GM12878 (cell line): ENCODE data around the gene VIPAS39. TPM values are rescaled to one million over a fixed set of nuclear protein-coding genes. Genes with fewer than 3 reads are reported as not detected.
A peak's percentile ranks its signal among the peaks of the same experiment; 100 is the strongest.

Experiments
- ATAC-seq: fragments of 200-7000 bp; cut with Tn5 transposase; 3 replicates; pipeline ENCODE4 v1.9.1; 2020; ENCODE audit warnings: mild to moderate bottlenecking, moderate library complexity
- BruUV-seq: library from RNA; stranded (reverse); fragments of 400-500 nt; replicated peaks from 2 replicates; lab custom pipeline; 2021; lab: Mats Ljungman, UMichigan
- CTCF ChIA-PET: fragments of 300-600 bp; sonication (Branson Sonifier 250); formaldehyde crosslinking; extraction: SDS; loops from one replicate; lab custom pipeline; 2021; ENCODE audit warnings: inconsistent platforms; lab: Yijun Ruan, JAX
- POLR2A ChIA-PET: fragments of 350-600 bp; formaldehyde crosslinking; extraction: SDS; loops from one replicate; lab custom pipeline; 2021; ENCODE audit warnings: inconsistent platforms; lab: Charles Lee
- RAD21 ChIA-PET: fragments of 300-600 bp; sonication (Branson Sonifier 250); formaldehyde crosslinking; loops from one replicate; lab custom pipeline; 2023; ENCODE audit warnings: antibody characterized with exemption; ENCODE audit not compliant: unreplicated experiment; lab: Charles Lee
- SMC1A ChIA-PET: fragments of 300-600 bp; sonication (Branson Sonifier 250); formaldehyde crosslinking; loops from one replicate; lab custom pipeline; 2023; ENCODE audit not compliant: unreplicated experiment, uncharacterized antibody; lab: Charles Lee
- DNase-seq: peaks from one replicate; pipeline ENCODE4 v3.0.0-alpha.2; 2011; ENCODE audit warnings: low read depth, low spot score
- FAIRE-seq: peaks from 3 replicates; lab custom pipeline; 2011; peaks lifted over from hg19 to GRCh38; lab: Jason Lieb, UNC
- H2AFZ ChIP-seq: 2 replicates; pipeline ENCODE4 v1.6.0; 2011; ENCODE audit warnings: low read depth, low read length, control low read depth; ENCODE audit not compliant: control insufficient read depth
- H3K27ac ChIP-seq: 2 replicates; pipeline ENCODE4 v1.5.1; 2011; ENCODE audit warnings: control low read depth; ENCODE audit not compliant: control insufficient read depth, insufficient read depth
- H3K27me3 ChIP-seq, 2 experiments: replicated peaks in 1 of 2; 2 replicates each; pipeline versions ENCODE4 v1.6.0 to v1.6.1; 2011; ENCODE audit warnings: low read length in 1 of 2; ENCODE audit not compliant: control insufficient read depth in 2 of 2, insufficient read depth in 2 of 2
- H3K36me3 ChIP-seq, 2 experiments: 2 replicates each; pipeline ENCODE4 v1.5.1; 2011; ENCODE audit warnings: low read length in 1 of 2; ENCODE audit not compliant: control insufficient read depth in 2 of 2, insufficient read depth in 2 of 2
- H3K4me1 ChIP-seq: 2 replicates; pipeline ENCODE4 v1.6.1; 2011; ENCODE audit warnings: mild to moderate bottlenecking, low read length, moderate library complexity, mixed read lengths; ENCODE audit not compliant: control insufficient read depth, insufficient read depth
- H3K4me2 ChIP-seq: 2 replicates; pipeline ENCODE4 v1.6.0; 2011; ENCODE audit warnings: control low read depth; ENCODE audit not compliant: control insufficient read depth, insufficient read depth
- H3K4me3 ChIP-seq: fragments of 200-600 bp; sonication (generic); 2 replicates; pipeline ENCODE4 v1.5.1; 2016
- H3K79me2 ChIP-seq: 2 replicates; pipeline ENCODE4 v1.6.0; 2011; ENCODE audit warnings: low read length; ENCODE audit not compliant: control insufficient read depth, insufficient read depth
- H3K9ac ChIP-seq: 2 replicates; pipeline ENCODE4 v1.8.0; 2011; ENCODE audit warnings: low read length, control low read depth, mixed read lengths; ENCODE audit not compliant: control insufficient read depth, insufficient read depth
- H3K9me3 ChIP-seq: replicated peaks from 3 replicates; pipeline ENCODE4 v1.5.1; 2011; ENCODE audit warnings: mild to moderate bottlenecking, low read length; ENCODE audit not compliant: control insufficient read depth, insufficient read depth
- H4K20me1 ChIP-seq: 2 replicates; pipeline ENCODE4 v1.6.0; 2011; ENCODE audit not compliant: control insufficient read depth, insufficient read depth
- BHLHE40 ChIP-seq, 2 experiments: fragments of 450-650 bp in 1 of 2; IDR thresholded peaks; 2 replicates each; pipeline ENCODE4 v1.6.1; 2011 to 2017; ENCODE audit warnings: low read depth in 2 of 2, borderline replicate concordance in 1 of 2, improper control_type of control experiment in 1 of 2, low read length in 1 of 2, mild to moderate bottlenecking in 1 of 2
- E2F4 ChIP-seq: IDR thresholded peaks from 2 replicates; pipeline ENCODE4 v1.6.1; 2012; ENCODE audit warnings: low read depth, low read length, improper control_type of control experiment
- EGR1 ChIP-seq, 2 experiments: IDR thresholded peaks; 1 replicate in 1 of 2; 2 replicates in 1 of 2; pipeline ENCODE4 v1.6.1; 2011 to 2012; ENCODE audit warnings: low read depth in 2 of 2, low read length in 2 of 2, borderline replicate concordance in 1 of 2, mild to moderate bottlenecking in 1 of 2, moderate library complexity in 1 of 2
- HDAC6 ChIP-seq: fragments of 200-600 bp; sonication (generic); IDR thresholded peaks from one replicate; pipeline ENCODE4 v1.8.0; 2017; ENCODE audit warnings: antibody characterized with exemption; ENCODE audit not compliant: unreplicated experiment
- IKZF1 ChIP-seq: fragments of 450-650 bp; conservative IDR thresholded peaks from 2 replicates; pipeline ENCODE4 v1.6.1; 2017; ENCODE audit warnings: antibody characterized with exemption, mild to moderate bottlenecking
- NBN ChIP-seq: fragments of 450-650 bp; IDR thresholded peaks from 2 replicates; pipeline ENCODE4 v1.6.1; 2016
- NR2F1 ChIP-seq: fragments of 450-650 bp; conservative IDR thresholded peaks from 2 replicates; pipeline ENCODE4 v1.6.1; 2017; ENCODE audit warnings: mild to moderate bottlenecking
- PML ChIP-seq: IDR thresholded peaks from 2 replicates; pipeline ENCODE4 v1.6.1; 2012; ENCODE audit warnings: low read length, inconsistent platforms
- POLR2AphosphoS2 ChIP-seq: IDR thresholded peaks from 2 replicates; pipeline ENCODE4 v1.6.1; 2011; ENCODE audit warnings: low read depth, mild to moderate bottlenecking, low read length, improper control_type of control experiment, moderate library complexity
- RBBP5 ChIP-seq: fragments of 200-600 bp; sonication (generic); conservative IDR thresholded peaks from 2 replicates; pipeline ENCODE4 v1.6.1; 2016
- WGBS: methylation state at CpG from one replicate; pipeline ENCODE4 v1.1.6; 2016; ENCODE audit warnings: low lambda C conversion rate; ENCODE audit not compliant: insufficient replicate concordance, insufficient coverage; ENCODE audit errors: missing lambda C conversion rate; 5-methylcytosine and 5-hydroxymethylcytosine counted together
- in situ Hi-C: fragments of 300-500 bp; cut with MboI; formaldehyde crosslinking; loops from 9 replicates; pipeline ENCODE4 v1.14.3; 2018; ENCODE audit warnings: mixed read lengths
- intact Hi-C: fragments of 100-400 bp; cut with micrococcal nuclease; formaldehyde crosslinking; loops from one replicate; pipeline ENCODE4 v1.14.2; 2022; ENCODE audit not compliant: unreplicated experiment
- polyA plus RNA-seq, 11 experiments: library from polyadenylated mRNA; depleted of rRNA in 4 of 11; unstranded in 6 of 11; stranded (reverse) in 5 of 11; fragments of >200 nt; fragmentation: Nextera tagmentation in 4 of 11; fragmentation: Illumina TruSeq in 1 of 11; extraction: Ambion mirVana in 4 of 11; extraction: Trizol in 1 of 11; gene quantifications; 1 replicate in 1 of 11; 2 replicates in 10 of 11; pipeline versions ENCODE4 v1.2.1 to v1.2.3, GENCODE V29; 2011 to 2016; ENCODE audit warnings: inconsistent platforms in 2 of 11, missing spikeins in 2 of 11, low read depth in 1 of 11
- total RNA-seq, 4 experiments: library from RNA; depleted of rRNA in 3 of 4; stranded (reverse); fragments of >200 nt in 3 of 4; fragmentation: Illumina TruSeq in 1 of 4; extraction: Trizol in 1 of 4; gene quantifications; 2 replicates each; pipeline versions ENCODE4 v1.2.1 to v1.2.3, GENCODE V29; 2013 to 2021
- TF ChIP-seq, protein P1 (sequence below): IDR thresholded peaks from 2 replicates; pipeline ENCODE4 v1.6.1; 2011; ENCODE audit warnings: low read depth, mild to moderate bottlenecking, low read length, moderate library complexity, borderline replicate concordance; ENCODE audit errors: extremely low read depth

Gene VIPAS39
- total and polyA plus RNA-seq, 10 of the 15 experiments (the other 5 are each of a cell fraction or from before 2014, with no cell fraction given) = 6.7 to 38.8 (median 18.5) TPM

- TF ChIP-seq NBN (no peak), NR2F1 (peak; percentile 64; the same call in 1 of the 2 replicates), IKZF1 (peak; percentile 58; the same call in 1 of the 2 replicates)
- TF ChIP-seq, protein P1, sequence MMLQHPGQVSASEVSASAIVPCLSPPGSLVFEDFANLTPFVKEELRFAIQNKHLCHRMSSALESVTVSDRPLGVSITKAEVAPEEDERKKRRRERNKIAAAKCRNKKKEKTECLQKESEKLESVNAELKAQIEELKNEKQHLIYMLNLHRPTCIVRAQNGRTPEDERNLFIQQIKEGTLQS = no peak
- in situ Hi-C loops (no loop called here), intact Hi-C loops (no loop called here)
- DNase-seq (no peak), FAIRE-seq (no peak), ATAC-seq (peak; percentile 51)
- no peak overlapping the region for H3K27ac ChIP-seq
- H3K9ac ChIP-seq = no peak overlapping the region
- CTCF ChIA-PET = no interaction called here
- peak overlapping the region; percentile 100 for H3K4me2 ChIP-seq
- peaks cover 11% of the 10 kb centered on the region for H3K4me1 ChIP-seq
- no peaks in the 10 kb centered on the region for H4K20me1 ChIP-seq
- H3K79me2 ChIP-seq = no peaks in the 10 kb centered on the region
- peak overlapping the region; percentile 63 for H3K4me3 ChIP-seq
- POLR2A ChIA-PET = no interaction called here
- peak overlapping the region; percentile 40 for H2AFZ ChIP-seq
- H3K27me3 ChIP-seq = peaks cover 8% of the 10 kb centered on the region in 2 experiments; a peak in 3 of 4 replicates
- no peaks in the 10 kb centered on the region for H3K36me3 ChIP-seq
- WGBS = 19% methylated on average over 34 of the region's 53 CpGs
- SMC1A ChIA-PET = no interaction called here
- no TSS peak for BruUV-seq
- RAD21 ChIA-PET = no interaction called here
- no peaks in the 10 kb centered on the region; the same call in 2 of the 3 replicates for H3K9me3 ChIP-seq
Measured at GRCh38 chr14:77498984-77499527, 41.7 kb upstream of the VIPAS39 start.

GRCh38 chr14:77498120-77498979 lies 40.9 kb upstream of the VIPAS39 start, which contains the start of gene ISM2:
Gene ISM2, minus strand, starts transcription at chr14:77498816. Its CDS starts 23 bp downstream, at chr14:77498793.
- DNase-seq = no peak
- Histone ChIP-seq H3K4me3 (peak within 1 kb of the TSS; percentile 63), H3K9me3 (no peaks in the 10 kb centered on the region; the same call in 2 of the 3 replicates), H3K4me2 (peak within 1 kb of the TSS; percentile 100), H2AFZ (peak within 1 kb of the TSS; percentile 40), H3K9ac (no peak within 1 kb of the TSS; the same call in 1 of the 2 replicates), H3K36me3 (no peaks in the 10 kb centered on the region), H3K27me3 (peaks cover 8% of the 10 kb centered on the region in 2 experiments; a peak in 3 of 4 replicates), H4K20me1 (no peaks in the 10 kb centered on the region), H3K4me1 (peaks cover 11% of the 10 kb centered on the region), H3K79me2 (no peaks in the 10 kb centered on the region), H3K27ac (no peak within 1 kb of the TSS)
- no TSS peak for BruUV-seq
- WGBS = 8% methylated on average over 65 of the region's 104 CpGs
- TF ChIP-seq E2F4 = no peak
- peak; percentile 13 for TF ChIP-seq HDAC6
- TF ChIP-seq POLR2AphosphoS2 = no peak
- 0 out of 3 replicates have a peak, but pooled peaks of 1 of the 2 experiments have one; percentile 16 for TF ChIP-seq EGR1 (IDR thresholded peaks at IDR 0.05; ENCODE audit: borderline replicate concordance in 1 of 2, low read depth in 2 of 2, low read length in 2 of 2)
- TF ChIP-seq RBBP5 = no peak
- peak in 1 of 2 experiments; percentile 39; a peak in 1 of 4 replicates for TF ChIP-seq BHLHE40 (IDR thresholded peaks at IDR 0.05; ENCODE audit: borderline replicate concordance in 1 of 2, low read depth in 2 of 2, low read length in 1 of 2)
- no peak for TF ChIP-seq PML
- ChIA-PET SMC1A (no interaction called here), CTCF (interaction anchor here (1.7 kb wide), 1 partner anchor 39 kb away, joined by 5 read pairs; no protein-coding TSS in a partner anchor), POLR2A (no interaction called here), RAD21 (no interaction called here)
- in situ Hi-C loops (no loop called here), intact Hi-C loops (no loop called here)
- peak; percentile 85 for ATAC-seq
- no peak for FAIRE-seq
